T47D (cell line): ENCODE results near the gene PLK5.
"Not testable (repeated sequence)": the region's sequence is repeated elsewhere in the genome, so short reads cannot be mapped to it uniquely, and the experiment has no call there.

Experiments
- DNase-seq, 2 experiments: peaks; one replicate each; pipeline versions ENCODE4 v3.0.0 to v3.0.0-alpha.2; 2011 to 2012; ENCODE audit warnings: low read depth in 1 of 2, low spot score in 1 of 2
- JUND ChIP-seq: IDR thresholded peaks from 2 replicates; pipeline ENCODE4 v1.6.1; 2012; ENCODE audit warnings: low read depth
- in situ Hi-C: cut with HindIII; loops from 2 replicates; pipeline ENCODE4 v1.10.0; 2016; ENCODE audit warnings: low sequenced_read_pairs, low pct_unique_long_range_greater_than_20kb

PLK5 gene

GRCh38 chr19:1523412-1524286 lies at the start of gene PLK5:
Gene PLK5 (plus strand): TSS chr19:1524077. CDS start chr19:1526997, 2,920 bp downstream.
- in situ Hi-C loops, result no loop called here
- DNase-seq, result no peak
- TF ChIP-seq JUND, result no peak

- DNase-seq, result no peak
- TF ChIP-seq JUND, result no peak
- in situ Hi-C loops, result no loop called here
Observed at GRCh38 chr19:1474765-1475351, 49.0 kb upstream of the PLK5 start.

- in situ Hi-C loops, result no loop called here
- no peak for DNase-seq
- TF ChIP-seq JUND, result no peak
Observed at GRCh38 chr19:1475751-1476437, 48.0 kb upstream of the PLK5 start.

GRCh38 chr19:1477056-1477455 lies 46.8 kb upstream of the PLK5 start:
- in situ Hi-C loops, DNase-seq: not testable (repeated sequence)

- TF ChIP-seq JUND, result no peak
- DNase-seq, result peak; percentile 94 to 95
- in situ Hi-C loops, result no loop called here
Observed at GRCh38 chr19:1478934-1479707, 44.8 kb upstream of the PLK5 start, which contains the start of gene C19orf25. Gene C19orf25 (minus strand): TSS chr19:1479215. CDS start chr19:1478903, 312 bp downstream.

- in situ Hi-C loops, result no loop called here
- no peak for DNase-seq
- TF ChIP-seq JUND, result no peak
Observed at GRCh38 chr19:1481224-1481892, 42.5 kb upstream of the PLK5 start.

GRCh38 chr19:1481893-1482360 lies 42.0 kb upstream of the PLK5 start:
- DNase-seq, result no peak
- in situ Hi-C loops, result no loop called here
- no peak for TF ChIP-seq JUND

- no peak for TF ChIP-seq JUND
- DNase-seq, result peak in 1 of 2 experiments; percentile 2
- in situ Hi-C loops, result no loop called here
Observed at GRCh38 chr19:1482361-1483130, 41.3 kb upstream of the PLK5 start.

GRCh38 chr19:1483131-1483978 lies 40.5 kb upstream of the PLK5 start:
- TF ChIP-seq JUND, result no peak
- no peak for DNase-seq
- in situ Hi-C loops, result no loop called here

- in situ Hi-C loops, result no loop called here
- no peak for DNase-seq
- no peak for TF ChIP-seq JUND
Observed at GRCh38 chr19:1483979-1484428, 39.9 kb upstream of the PLK5 start.
